Ovary (tissue), 9 donors: ENCODE results near the gene RPTOR. TPM values are rescaled to one million over a fixed set of nuclear protein-coding genes. Genes with fewer than 3 reads are reported as not detected.

Experiments used
- DNase-seq, 5 donors: peaks; one replicate each; pipeline ENCODE4 v3.0.0-alpha.2; 2019 to 2020
- H3K27ac ChIP-seq, 2 donors: fragments of 200-600 bp; one replicate each; pipeline versions ENCODE4 v1.5.1 to v1.8.0; 2019 to 2022
- H3K27me3 ChIP-seq: fragments of 200-600 bp; one replicate; pipeline ENCODE4 v1.8.0; 2022
- H3K36me3 ChIP-seq: fragments of 200-600 bp; sonication (generic); one replicate; pipeline ENCODE4 v1.5.1; 2019
- H3K4me1 ChIP-seq: one replicate; pipeline ENCODE4 v1.8.1; 2013; ENCODE audit warnings: mild to moderate bottlenecking, moderate library complexity; ENCODE audit not compliant: insufficient read depth
- H3K4me3 ChIP-seq: fragments of 200-600 bp; sonication (generic); one replicate; pipeline ENCODE4 v1.5.1; 2017
- H3K9me3 ChIP-seq, 2 donors: fragments of 200-600 bp in 1 of 2; sonication (generic) in 1 of 2; one replicate each; pipeline versions ENCODE4 v1.5.1 to v1.8.1; 2013 to 2019; ENCODE audit warnings: mild to moderate bottlenecking in 1 of 2, moderate library complexity in 1 of 2
- EP300 ChIP-seq: sonication (generic); formaldehyde crosslinking; IDR thresholded peaks from one replicate; pipeline ENCODE4 v1.6.1; 2017; ENCODE audit warnings: antibody characterized with exemption
- POLR2A ChIP-seq: fragments of 450-650 bp; IDR thresholded peaks from one replicate; pipeline ENCODE4 v1.6.1; 2017; ENCODE audit warnings: antibody characterized with exemption, mild to moderate bottlenecking, moderate library complexity
- WGBS, 3 donors: extraction: QIAGEN DNeasy Blood & Tissue Kit in 1 of 3; methylation state at CpG; one replicate each; pipeline versions ENCODE4 v1.1.5 to v1.1.7; 2013 to 2017; 5-methylcytosine and 5-hydroxymethylcytosine counted together
- intact Hi-C, 4 donors: fragments of 100-400 bp; cut with DNase I; formaldehyde crosslinking; loops; one replicate each; pipeline versions ENCODE4 v1.11.0 to v1.15.1; 2022 to 2023
- polyA plus RNA-seq, 2 donors: library from polyadenylated mRNA; stranded (reverse); fragments of 200-250 nt in 1 of 2; fragments of 350-450 nt in 1 of 2; fragmentation: Illumina TruSeq in 1 of 2; extraction: RNeasy Lipid Tissue Mini Kit (QIAGEN cat#74804) in 1 of 2; gene quantifications; one replicate each; pipeline ENCODE4 v1.2.3, GENCODE V29; 2013 to 2014
- total RNA-seq, 7 donors: library from RNA; depleted of rRNA in 2 of 7; stranded (reverse); fragments of >200 nt in 2 of 7; fragmentation: NEBNext Ultra II Directional in 3 of 7; extraction: Animal tissue kit (Norgen Biotek cat#: 25700) in 3 of 7; gene quantifications; one replicate each; pipeline versions ENCODE4 v1.1.0 to v1.2.4, GENCODE V29; 2016 to 2023
- TF ChIP-seq, protein P1 (sequence below), 3 donors: fragments of 450-650 bp in 2 of 3; fragments of 200-600 bp in 1 of 3; IDR thresholded peaks; one replicate each; pipeline versions ENCODE4 v1.5.1 to v1.8.0; 2016 to 2022; ENCODE audit warnings: antibody characterized with exemption in 3 of 3, mild to moderate bottlenecking in 1 of 3
- donor health status: DM: no; HTN: no; CAD: no; lungs with moderate emphysema.
- donor health status: DM: no; HTN: no; CAD: no.
- donor health status: Bipolar disorder and iron deficiency.
- donor health status: DM: yes; HTN: yes; CAD: no.
- donor health status: DM: no; HTN: no; CAD: no.
- donor health status: DM: yes; HTN: yes; CAD: no.

The RPTOR gene
- total and polyA plus RNA-seq, 9 donors = 11.1 to 41.9 (median 27.9) TPM

DNA sequence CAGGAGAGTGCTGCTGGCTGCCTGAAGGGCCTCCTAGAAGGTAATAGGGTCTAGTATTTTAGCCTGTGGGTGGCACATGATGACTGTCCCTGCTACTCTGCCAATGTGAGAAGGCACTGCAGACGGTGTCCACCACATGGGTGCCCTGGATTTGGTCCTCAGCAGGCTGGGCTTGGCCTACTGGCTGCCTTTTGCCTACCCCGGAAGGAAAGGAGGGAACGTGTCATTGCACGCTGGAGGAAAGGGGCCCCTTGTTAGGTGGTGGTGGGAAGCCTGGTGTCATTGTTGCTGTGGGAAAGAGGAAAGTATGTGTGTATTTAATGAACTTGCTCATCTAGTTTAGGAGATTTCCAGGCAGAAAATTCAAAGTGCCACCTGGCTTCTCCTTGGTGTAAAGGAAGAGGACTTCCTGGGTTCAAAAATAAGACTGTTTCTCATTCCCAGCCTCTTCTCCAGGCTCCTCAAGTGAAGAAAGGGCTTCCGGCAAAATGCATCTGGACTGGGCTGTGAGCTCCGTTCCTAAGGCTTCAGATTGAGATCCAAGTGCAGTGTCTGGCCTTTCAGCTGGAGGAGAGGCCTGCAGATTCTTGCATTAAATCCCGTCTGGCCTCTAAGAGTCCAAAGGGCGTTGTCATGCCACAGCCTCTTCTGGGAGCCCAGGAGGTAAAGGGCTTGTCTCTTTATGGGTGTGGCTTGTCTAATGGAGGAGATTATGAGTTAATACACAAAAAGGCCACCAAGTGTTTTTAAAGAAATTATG lies 55.1 kb downstream of the RPTOR start:
- H3K36me3 ChIP-seq = no peaks in the 10 kb centered on the region
- H3K27me3 ChIP-seq = no peaks in the 10 kb centered on the region
- intact Hi-C loops = no loop called here
- H3K9me3 ChIP-seq = no peaks in the 10 kb centered on the region
- TF ChIP-seq POLR2A (no peak), EP300 (no peak)
- TF ChIP-seq, protein P1, sequence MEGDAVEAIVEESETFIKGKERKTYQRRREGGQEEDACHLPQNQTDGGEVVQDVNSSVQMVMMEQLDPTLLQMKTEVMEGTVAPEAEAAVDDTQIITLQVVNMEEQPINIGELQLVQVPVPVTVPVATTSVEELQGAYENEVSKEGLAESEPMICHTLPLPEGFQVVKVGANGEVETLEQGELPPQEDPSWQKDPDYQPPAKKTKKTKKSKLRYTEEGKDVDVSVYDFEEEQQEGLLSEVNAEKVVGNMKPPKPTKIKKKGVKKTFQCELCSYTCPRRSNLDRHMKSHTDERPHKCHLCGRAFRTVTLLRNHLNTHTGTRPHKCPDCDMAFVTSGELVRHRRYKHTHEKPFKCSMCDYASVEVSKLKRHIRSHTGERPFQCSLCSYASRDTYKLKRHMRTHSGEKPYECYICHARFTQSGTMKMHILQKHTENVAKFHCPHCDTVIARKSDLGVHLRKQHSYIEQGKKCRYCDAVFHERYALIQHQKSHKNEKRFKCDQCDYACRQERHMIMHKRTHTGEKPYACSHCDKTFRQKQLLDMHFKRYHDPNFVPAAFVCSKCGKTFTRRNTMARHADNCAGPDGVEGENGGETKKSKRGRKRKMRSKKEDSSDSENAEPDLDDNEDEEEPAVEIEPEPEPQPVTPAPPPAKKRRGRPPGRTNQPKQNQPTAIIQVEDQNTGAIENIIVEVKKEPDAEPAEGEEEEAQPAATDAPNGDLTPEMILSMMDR (IDR thresholded peaks at IDR 0.05) = no peak
- H3K27ac ChIP-seq = no peak overlapping the region
- no peak for DNase-seq
- peaks cover 2% of the 10 kb centered on the region for H3K4me1 ChIP-seq
- 87 to 92% (median 91%) methylated on average over 8 of the region's 8 CpGs for WGBS, 3 donors
- H3K4me3 ChIP-seq = no peak overlapping the region

DNA sequence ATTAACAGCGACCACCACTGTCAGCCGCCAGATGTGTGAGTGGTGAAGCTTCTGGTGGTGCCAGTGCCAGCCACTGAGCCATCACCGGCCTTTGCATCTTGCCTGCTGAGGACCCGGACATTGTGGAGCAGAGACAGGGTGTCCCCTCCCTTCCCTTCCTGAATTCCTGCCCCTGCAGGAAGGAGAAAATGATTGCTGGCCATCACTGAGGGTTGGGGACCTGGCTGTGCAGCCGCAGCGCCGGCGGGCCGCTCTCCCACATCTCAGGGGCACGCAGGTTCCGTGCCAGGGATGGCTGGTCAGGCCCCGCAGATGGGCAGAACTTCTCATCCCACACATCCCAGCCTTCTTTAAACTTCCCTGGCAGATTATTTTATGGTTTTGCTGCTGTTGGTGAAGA lies 56.5 kb downstream of the RPTOR start:
- H3K36me3 ChIP-seq = no peaks in the 10 kb centered on the region
- H3K4me1 ChIP-seq = peaks cover 2% of the 10 kb centered on the region
- WGBS, 3 donors = 95 to 96% (median 96%) methylated on average over 12 of the region's 12 CpGs
- H3K27me3 ChIP-seq = no peaks in the 10 kb centered on the region
- no peak overlapping the region for H3K4me3 ChIP-seq
- DNase-seq = no peak
- intact Hi-C loops = no loop called here
- TF ChIP-seq POLR2A (no peak), EP300 (no peak)
- TF ChIP-seq, protein P1 (IDR thresholded peaks at IDR 0.05) = no peak
- no peak overlapping the region for H3K27ac ChIP-seq
- no peaks in the 10 kb centered on the region for H3K9me3 ChIP-seq

DNA sequence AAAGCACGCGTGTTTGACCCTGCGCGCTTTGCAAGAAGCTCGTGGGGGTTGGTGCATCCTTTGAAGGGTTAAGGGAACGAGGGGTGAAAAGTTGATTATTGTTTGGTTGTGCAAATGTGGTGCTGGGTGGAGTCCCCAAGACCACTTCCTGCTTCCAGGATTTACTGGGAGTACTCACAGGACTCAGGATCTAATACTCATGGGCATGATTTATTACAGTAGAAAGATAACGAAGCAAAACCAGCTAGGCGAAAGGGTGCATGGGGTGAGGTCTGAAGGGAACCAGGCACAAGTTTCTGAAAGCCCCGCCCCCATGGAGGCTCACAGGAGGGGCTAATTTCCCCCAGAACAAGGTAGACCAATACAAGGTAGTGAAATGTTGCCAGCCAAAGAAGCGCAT lies 58.8 kb downstream of the RPTOR start:
- H3K27ac ChIP-seq = no peak overlapping the region
- H3K9me3 ChIP-seq = no peaks in the 10 kb centered on the region
- H3K4me1 ChIP-seq = peaks cover 2% of the 10 kb centered on the region
- H3K36me3 ChIP-seq = no peaks in the 10 kb centered on the region
- intact Hi-C loops = no loop called here
- no peaks in the 10 kb centered on the region for H3K27me3 ChIP-seq
- 88 to 91% (median 88%) methylated on average over 10 of the region's 10 CpGs for WGBS, 3 donors
- no peak for TF ChIP-seq POLR2A
- H3K4me3 ChIP-seq = no peak overlapping the region
- DNase-seq = no peak

DNA sequence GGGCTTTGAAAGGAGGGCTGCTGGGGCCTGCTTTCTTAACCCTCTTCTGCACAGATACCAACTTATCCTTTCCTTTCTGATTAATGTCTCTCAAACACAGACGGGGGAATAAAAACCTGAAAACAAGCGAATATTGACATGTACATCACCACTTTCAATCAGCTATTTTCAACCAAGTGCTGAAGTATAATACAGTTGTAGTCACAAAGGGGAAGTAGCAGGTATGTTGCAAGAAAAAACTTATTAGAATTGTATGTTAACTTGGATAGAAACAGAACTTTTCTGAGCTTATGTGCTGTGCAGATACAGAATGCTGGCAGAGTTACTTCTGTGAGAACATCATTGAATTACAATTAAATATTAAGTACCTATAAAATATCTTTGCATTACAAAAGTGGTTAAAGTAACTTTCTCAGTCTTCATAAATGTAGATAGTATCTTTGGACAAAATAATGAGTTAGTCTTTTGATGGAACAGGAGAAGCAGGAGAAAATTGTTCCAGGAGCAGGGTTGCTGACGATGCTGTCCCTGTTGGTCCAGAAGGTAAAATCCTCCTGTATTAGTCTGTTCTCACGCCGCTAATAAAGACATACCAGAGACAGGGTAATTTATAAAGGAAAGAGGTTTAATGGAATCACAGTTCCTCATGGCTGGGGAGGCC lies 59.5 kb downstream of the RPTOR start:
- DNase-seq = no peak
- Histone ChIP-seq H3K4me1 (no peaks in the 10 kb centered on the region), H3K27me3 (no peaks in the 10 kb centered on the region), H3K9me3 (no peaks in the 10 kb centered on the region), H3K27ac (no peak overlapping the region), H3K36me3 (no peaks in the 10 kb centered on the region), H3K4me3 (no peak overlapping the region)
- intact Hi-C loops = no loop called here
- no peak for TF ChIP-seq POLR2A
- TF ChIP-seq, protein P1 (IDR thresholded peaks at IDR 0.05) = no peak
- TF ChIP-seq EP300 = no peak
- WGBS, 3 donors = 94 to 96% (median 95%) methylated on average over 5 of the region's 5 CpGs

DNA sequence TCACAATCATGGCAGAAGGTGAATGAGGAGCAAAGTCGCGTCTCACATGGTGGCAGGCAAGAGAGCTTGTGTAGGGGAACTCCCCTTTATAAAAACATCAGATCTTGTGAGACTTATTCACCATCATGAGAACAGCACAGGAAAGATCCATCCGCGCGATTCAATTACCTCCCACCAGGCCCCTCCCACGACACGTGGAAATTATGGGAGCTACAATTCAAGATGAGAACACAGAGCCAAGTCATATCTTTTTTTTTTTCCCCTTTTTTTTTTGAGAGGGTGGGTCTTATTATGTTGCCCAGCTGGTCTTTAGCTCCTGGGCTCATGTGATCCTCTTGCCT lies 60.0 kb downstream of the RPTOR start:
- Histone ChIP-seq H3K4me3 (no peak overlapping the region), H3K4me1 (no peaks in the 10 kb centered on the region), H3K9me3 (no peaks in the 10 kb centered on the region), H3K27me3 (no peaks in the 10 kb centered on the region), H3K27ac (no peak overlapping the region), H3K36me3 (no peaks in the 10 kb centered on the region)
- intact Hi-C loops = no loop called here
- DNase-seq = no peak
- TF ChIP-seq, protein P1 (IDR thresholded peaks at IDR 0.05) = no peak
- TF ChIP-seq POLR2A (no peak), EP300 (no peak)
- WGBS, 3 donors = 95% methylated on average over 7 of the region's 7 CpGs
